CD4-positive, alpha-beta T cell treated with Interleukin-10 for 1 hour (primary cell): ENCODE data around the gene CLEC19A.
"Not testable (repeated sequence)": the region's sequence is repeated elsewhere in the genome, so short reads cannot be mapped to it uniquely, and the experiment has no call there.

Source experiments
- DNase-seq: peaks from one replicate; pipeline ENCODE4 v3.0.0-alpha.2; 2020

Gene CLEC19A

GRCh38 chr16:19287241-19287640, 1.7 kb downstream of the CLEC19A start:
- no peak for DNase-seq

GRCh38 chr16:19288872-19289799, 3.6 kb downstream of the CLEC19A start:
- DNase-seq: no peak

- DNase-seq: no peak
Measured at GRCh38 chr16:19289811-19290485, 4.4 kb downstream of the CLEC19A start.

- DNase-seq: no peak
Measured at GRCh38 chr16:19290860-19291259, 5.3 kb downstream of the CLEC19A start.

GRCh38 chr16:19291475-19291874, 5.9 kb downstream of the CLEC19A start:
- no peak for DNase-seq

GRCh38 chr16:19292186-19292585, 6.7 kb downstream of the CLEC19A start:
- DNase-seq: no peak

- peak; percentile 0 for DNase-seq
Measured at GRCh38 chr16:19294156-19294649, 8.7 kb downstream of the CLEC19A start.

- DNase-seq: no peak
Measured at GRCh38 chr16:19295393-19295792, 9.9 kb downstream of the CLEC19A start.

GRCh38 chr16:19297454-19297853, 11.9 kb downstream of the CLEC19A start:
- DNase-seq: no peak

GRCh38 chr16:19299565-19299964, 14.0 kb downstream of the CLEC19A start:
- no peak for DNase-seq

- DNase-seq: no peak
Measured at GRCh38 chr16:19301931-19302330, 16.4 kb downstream of the CLEC19A start.

GRCh38 chr16:19304750-19305149, 19.2 kb downstream of the CLEC19A start:
- DNase-seq: no peak

- DNase-seq: no peak
Measured at GRCh38 chr16:19305443-19305842, 19.9 kb downstream of the CLEC19A start.

GRCh38 chr16:19307587-19308241, 22.2 kb downstream of the CLEC19A start:
- DNase-seq: no peak

GRCh38 chr16:19308392-19308791, 22.9 kb downstream of the CLEC19A start:
- no peak for DNase-seq

GRCh38 chr16:19309178-19309577, 23.6 kb downstream of the CLEC19A start:
- no peak for DNase-seq

GRCh38 chr16:19314718-19315425, 29.3 kb downstream of the CLEC19A start:
- DNase-seq: no peak

- no peak for DNase-seq
Measured at GRCh38 chr16:19315889-19316433, 30.4 kb downstream of the CLEC19A start.

GRCh38 chr16:19316846-19317245, 31.3 kb downstream of the CLEC19A start:
- DNase-seq: no peak

- DNase-seq: not testable (repeated sequence)
Measured at GRCh38 chr16:19321186-19321585, 35.7 kb downstream of the CLEC19A start.

- DNase-seq: no peak
Measured at GRCh38 chr16:19323596-19323995, 38.1 kb downstream of the CLEC19A start.

- DNase-seq: no peak
Measured at GRCh38 chr16:19328364-19328763, 42.8 kb downstream of the CLEC19A start.
